ENCODE measurements around the gene SMIM3. TPM values are rescaled to one million over a fixed set of nuclear protein-coding genes. Genes with fewer than 3 reads are reported as not detected.
"Not testable (repeated sequence)": the region's sequence is repeated elsewhere in the genome, so short reads cannot be mapped to it uniquely, and the experiment has no call there.

The SMIM3 gene
- total RNA-seq, 1 donor from 2014 or later, result 28.3 TPM

GRCh38 chr5:150789943-150790611, 11.5 kb downstream of the SMIM3 start:
- no peak for DNase-seq
- H3K4me3 ChIP-seq, result no peak overlapping the region
- peak; percentile 97 for ATAC-seq

GRCh38 chr5:150791536-150791935, 13.0 kb downstream of the SMIM3 start:
- Histone ChIP-seq H3K27me3 (no peaks in the 10 kb centered on the region), H3K4me1 (peaks cover 47% of the 10 kb centered on the region), H3K27ac (no peak overlapping the region), H3K36me3 (peaks cover 15% of the 10 kb centered on the region), H3K9me3 (no peaks in the 10 kb centered on the region), H3K4me3 (no peak overlapping the region)
- TF ChIP-seq CTCF (IDR thresholded peaks at IDR 0.05), result no peak
- ATAC-seq, result no peak
- intact Hi-C loops (cut with DNase I), result no loop called here
- DNase-seq, result no peak

More at GRCh38 chr5:150789943-150790611, 11.5 kb downstream of the SMIM3 start:
- H3K9me3 ChIP-seq, result no peaks in the 10 kb centered on the region
- intact Hi-C loops (cut with DNase I), result no loop called here
- H3K4me1 ChIP-seq, result peaks cover 53% of the 10 kb centered on the region
- peak overlapping the region; percentile 66 for H3K27ac ChIP-seq
- peaks cover under 1% of the 10 kb centered on the region for H3K36me3 ChIP-seq
- H3K27me3 ChIP-seq, result no peaks in the 10 kb centered on the region
- TF ChIP-seq CTCF (IDR thresholded peaks at IDR 0.05), result no peak

- DNase-seq; H3K27ac ChIP-seq; H3K27me3 ChIP-seq; H3K9me3 ChIP-seq; ATAC-seq; H3K4me3 ChIP-seq; intact Hi-C loops (cut with DNase I): not testable (repeated sequence)
- Histone ChIP-seq H3K4me1 (peaks cover 30% of the 10 kb centered on the region), H3K36me3 (peaks cover 26% of the 10 kb centered on the region)
Measured at GRCh38 chr5:150793423-150793888, 14.9 kb downstream of the SMIM3 start.

- Histone ChIP-seq H3K4me3 (no peak overlapping the region), H3K27me3 (no peaks in the 10 kb centered on the region), H3K36me3 (peaks cover 26% of the 10 kb centered on the region), H3K4me1 (peaks cover 15% of the 10 kb centered on the region), H3K27ac (no peak overlapping the region), H3K9me3 (no peaks in the 10 kb centered on the region)
- DNase-seq (no peak), ATAC-seq (no peak)
- no peak for TF ChIP-seq CTCF (IDR thresholded peaks at IDR 0.05)
- intact Hi-C loops (cut with DNase I), result no loop called here
Measured at GRCh38 chr5:150794927-150795326, 16.4 kb downstream of the SMIM3 start.

GRCh38 chr5:150797384-150797783, 18.8 kb downstream of the SMIM3 start:
- peaks cover 5% of the 10 kb centered on the region for H3K4me1 ChIP-seq
- no peaks in the 10 kb centered on the region for H3K27me3 ChIP-seq
- no peak overlapping the region for H3K27ac ChIP-seq
- no peak overlapping the region for H3K4me3 ChIP-seq
- ATAC-seq (no peak), DNase-seq (no peak)
- intact Hi-C loops (cut with DNase I), result no loop called here
- no peak for TF ChIP-seq CTCF (IDR thresholded peaks at IDR 0.05)
- no peaks in the 10 kb centered on the region for H3K9me3 ChIP-seq
- H3K36me3 ChIP-seq, result peaks cover 26% of the 10 kb centered on the region

GRCh38 chr5:150801117-150801927, 22.8 kb downstream of the SMIM3 start:
- no peak for DNase-seq
- no peaks in the 10 kb centered on the region for H3K27me3 ChIP-seq
- H3K27ac ChIP-seq, result peak overlapping the region; percentile 43
- H3K4me1 ChIP-seq, result peaks cover 5% of the 10 kb centered on the region
- H3K36me3 ChIP-seq, result peaks cover 13% of the 10 kb centered on the region
- ATAC-seq, result peak; percentile 94
- no peaks in the 10 kb centered on the region for H3K9me3 ChIP-seq
- peak; percentile 52 for TF ChIP-seq CTCF (IDR thresholded peaks at IDR 0.05)
- H3K4me3 ChIP-seq, result peak overlapping the region; percentile 49
- intact Hi-C loops (cut with DNase I), result no loop called here
